HG02943 (cell line): ENCODE measurements around the gene SPNS2.

Source experiments
- ATAC-seq: cut with Tn5 transposase; IDR thresholded peaks from one replicate; pipeline ENCODE4 v1.9.1; 2021; ENCODE audit warnings: mild to moderate bottlenecking, low read depth, moderate library complexity; ENCODE audit not compliant: unreplicated experiment

Gene SPNS2

GRCh38 chr17:4536259-4536741 lies 37.6 kb downstream of the SPNS2 start:
- no peak for ATAC-seq

- ATAC-seq: no peak
Measured at GRCh38 chr17:4536742-4537411, 38.2 kb downstream of the SPNS2 start.

- no peak for ATAC-seq
Measured at GRCh38 chr17:4537451-4538235, 39.0 kb downstream of the SPNS2 start.

- ATAC-seq: no peak
Measured at GRCh38 chr17:4538236-4539002, 39.7 kb downstream of the SPNS2 start.

GRCh38 chr17:4539025-4539424 lies 40.3 kb downstream of the SPNS2 start:
- ATAC-seq: no peak

- no peak for ATAC-seq
Measured at GRCh38 chr17:4539576-4540223, 41.0 kb downstream of the SPNS2 start.

GRCh38 chr17:4540224-4540651 lies 41.6 kb downstream of the SPNS2 start:
- no peak for ATAC-seq

- ATAC-seq: no peak
Measured at GRCh38 chr17:4540687-4541327, 42.1 kb downstream of the SPNS2 start.

- no peak for ATAC-seq
Measured at GRCh38 chr17:4541328-4542002, 42.8 kb downstream of the SPNS2 start.

- ATAC-seq: no peak
Measured at GRCh38 chr17:4542003-4542725, 43.5 kb downstream of the SPNS2 start.

- no peak for ATAC-seq
Measured at GRCh38 chr17:4542726-4543191, 44.1 kb downstream of the SPNS2 start.

GRCh38 chr17:4543557-4544026 lies 44.9 kb downstream of the SPNS2 start:
- no peak for ATAC-seq

- ATAC-seq: no peak
Measured at GRCh38 chr17:4544135-4544950, 45.7 kb downstream of the SPNS2 start.

GRCh38 chr17:4544951-4545216 lies 46.2 kb downstream of the SPNS2 start:
- no peak for ATAC-seq

GRCh38 chr17:4545217-4545951 lies 46.7 kb downstream of the SPNS2 start:
- ATAC-seq: no peak

GRCh38 chr17:4547118-4547906 lies 48.6 kb downstream of the SPNS2 start:
- ATAC-seq: no peak

- ATAC-seq: no peak
Measured at GRCh38 chr17:4548061-4548461, 49.4 kb downstream of the SPNS2 start.
